Glutamatergic neuron (in vitro differentiated cells): ENCODE data around the gene EMILIN3. TPM values are rescaled to one million over a fixed set of nuclear protein-coding genes. Genes with fewer than 3 reads are reported as not detected.

Experiments used
- DNase-seq: peaks from one replicate; pipeline ENCODE4 v3.0.0; 2022
- H3K27ac Mint-ChIP-seq: one replicate; pipeline ENCODE4 v1.8.0; 2020; ENCODE audit warnings: mild to moderate bottlenecking, mixed read lengths, inconsistent platforms; ENCODE audit not compliant: unreplicated experiment
- H3K27me3 Mint-ChIP-seq: one replicate; pipeline ENCODE4 v1.8.0; 2020; ENCODE audit warnings: mild to moderate bottlenecking, moderate library complexity, mixed read lengths, inconsistent platforms; ENCODE audit not compliant: unreplicated experiment
- H3K36me3 Mint-ChIP-seq: one replicate; pipeline ENCODE4 v1.8.0; 2020; ENCODE audit warnings: mild to moderate bottlenecking, mixed read lengths, inconsistent platforms; ENCODE audit not compliant: unreplicated experiment
- H3K4me1 Mint-ChIP-seq: one replicate; pipeline ENCODE4 v1.8.0; 2020; ENCODE audit warnings: mild to moderate bottlenecking, low read depth, mixed read lengths, inconsistent platforms; ENCODE audit not compliant: unreplicated experiment
- H3K4me3 Mint-ChIP-seq: one replicate; pipeline ENCODE4 v1.8.0; 2020; ENCODE audit warnings: mild to moderate bottlenecking, mixed read lengths, inconsistent platforms; ENCODE audit not compliant: unreplicated experiment
- H3K9me3 Mint-ChIP-seq: one replicate; pipeline ENCODE4 v1.8.0; 2020; ENCODE audit warnings: mild to moderate bottlenecking, moderate library complexity, mixed read lengths, inconsistent platforms; ENCODE audit not compliant: unreplicated experiment
- CTCF ChIP-seq: fragments of 200-600 bp; sonication (generic); IDR thresholded peaks from one replicate; pipeline ENCODE4 v1.5.0; 2021; ENCODE audit not compliant: partially characterized antibody, unreplicated experiment
- total RNA-seq: library from RNA; stranded (reverse); fragmentation: NEBNext Ultra II Directional; extraction: Animal tissue kit (Norgen Biotek cat#: 25700); gene quantifications from one replicate; pipeline ENCODE4 v1.2.1, GENCODE V29; 2021; ENCODE audit not compliant: unreplicated experiment

EMILIN3 gene
- total RNA-seq, 1 donor from 2014 or later: not detected

- no peak for TF ChIP-seq CTCF
- H3K9me3 Mint-ChIP-seq: no peaks in the 10 kb centered on the region
Observed at GRCh38 chr20:41405436-41405835, 38.8 kb upstream of the EMILIN3 start.

GRCh38 chr20:41403604-41404003 is 37.0 kb upstream of the EMILIN3 start:
- DNase-seq: no peak
- H3K27me3 Mint-ChIP-seq: peaks cover 5% of the 10 kb centered on the region

More at GRCh38 chr20:41405436-41405835, 38.8 kb upstream of the EMILIN3 start:
- H3K4me3 Mint-ChIP-seq: no peak overlapping the region
- DNase-seq: no peak
- H3K27ac Mint-ChIP-seq: no peak overlapping the region
- peaks cover 5% of the 10 kb centered on the region for H3K27me3 Mint-ChIP-seq
- H3K36me3 Mint-ChIP-seq: no peaks in the 10 kb centered on the region
- H3K4me1 Mint-ChIP-seq: peaks cover 3% of the 10 kb centered on the region

GRCh38 chr20:41398408-41398807 is 31.8 kb upstream of the EMILIN3 start:
- no peak for TF ChIP-seq CTCF
- Mint-ChIP-seq H3K4me1 (peaks cover 7% of the 10 kb centered on the region), H3K4me3 (no peak overlapping the region), H3K36me3 (no peaks in the 10 kb centered on the region), H3K9me3 (peaks cover 3% of the 10 kb centered on the region), H3K27me3 (peaks cover 4% of the 10 kb centered on the region), H3K27ac (no peak overlapping the region)
- DNase-seq: no peak

More at GRCh38 chr20:41403604-41404003, 37.0 kb upstream of the EMILIN3 start:
- Mint-ChIP-seq H3K27ac (no peak overlapping the region), H3K4me1 (peaks cover 3% of the 10 kb centered on the region), H3K36me3 (no peaks in the 10 kb centered on the region), H3K9me3 (peaks cover 3% of the 10 kb centered on the region), H3K4me3 (no peak overlapping the region)
- no peak for TF ChIP-seq CTCF

- Mint-ChIP-seq H3K27ac (no peak overlapping the region), H3K27me3 (peaks cover 4% of the 10 kb centered on the region), H3K4me3 (no peak overlapping the region), H3K4me1 (peaks cover 8% of the 10 kb centered on the region), H3K9me3 (peaks cover 4% of the 10 kb centered on the region), H3K36me3 (no peaks in the 10 kb centered on the region)
- peak; percentile 37 for DNase-seq
- TF ChIP-seq CTCF: no peak
Observed at GRCh38 chr20:41395667-41396664, 29.3 kb upstream of the EMILIN3 start.

- Mint-ChIP-seq H3K4me3 (no peak overlapping the region), H3K4me1 (peaks cover 11% of the 10 kb centered on the region), H3K9me3 (peaks cover 3% of the 10 kb centered on the region), H3K27ac (no peak overlapping the region), H3K36me3 (no peaks in the 10 kb centered on the region), H3K27me3 (peaks cover 4% of the 10 kb centered on the region)
- DNase-seq: no peak
- no peak for TF ChIP-seq CTCF
Observed at GRCh38 chr20:41394931-41395666, 28.5 kb upstream of the EMILIN3 start.
